Measurements from ENCODE around the gene GAP43.

The GAP43 gene

DNA sequence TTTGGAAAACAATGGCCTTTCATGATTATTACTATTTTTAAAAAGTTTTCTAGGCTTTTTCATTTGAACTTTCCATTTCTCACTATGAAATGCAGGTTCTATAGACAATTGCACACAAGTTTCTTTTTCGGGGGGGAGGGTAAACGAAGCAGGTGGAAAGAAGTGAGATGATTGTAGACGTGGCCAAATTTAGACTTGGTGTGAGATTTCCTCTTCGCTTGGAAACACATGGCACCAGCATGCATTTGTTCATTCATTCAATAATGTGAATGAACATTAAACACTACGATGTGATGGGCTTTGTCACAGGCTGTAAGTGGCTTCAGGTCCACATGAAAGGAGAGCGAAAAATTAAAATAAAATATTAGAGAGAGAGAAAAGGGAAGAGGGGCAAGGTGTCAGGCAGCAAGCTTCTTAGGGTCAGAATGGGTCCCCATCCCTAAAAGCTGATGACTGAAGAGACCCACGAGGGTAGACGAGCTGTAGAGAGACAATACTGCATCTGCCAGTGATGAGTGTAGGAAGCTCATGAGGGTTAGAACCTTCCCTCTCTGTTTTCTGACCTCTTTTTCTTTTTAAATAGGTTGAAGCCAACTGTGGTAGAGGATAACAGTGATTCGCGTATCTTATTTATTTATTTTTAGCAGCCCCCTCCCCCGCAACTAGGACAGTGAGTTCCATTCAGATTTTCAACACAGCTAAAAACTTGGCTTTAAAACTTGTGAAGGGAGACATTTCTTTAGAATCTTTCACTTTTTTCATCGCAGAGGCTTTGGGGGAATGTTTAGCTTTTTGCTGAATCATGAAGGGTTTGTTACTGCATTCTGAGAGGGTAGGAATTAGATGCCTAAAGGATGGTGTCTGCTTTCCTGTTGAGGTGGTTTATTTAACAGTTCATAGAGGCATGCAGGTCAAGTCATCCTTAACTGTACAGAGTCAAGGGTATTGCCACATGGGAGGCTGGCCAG is 36.2 kb downstream of the GAP43 start:
- FAIRE-seq: no peak
- no peak for DNase-seq (ENCODE audit: insufficient read length, low spot score)

DNA sequence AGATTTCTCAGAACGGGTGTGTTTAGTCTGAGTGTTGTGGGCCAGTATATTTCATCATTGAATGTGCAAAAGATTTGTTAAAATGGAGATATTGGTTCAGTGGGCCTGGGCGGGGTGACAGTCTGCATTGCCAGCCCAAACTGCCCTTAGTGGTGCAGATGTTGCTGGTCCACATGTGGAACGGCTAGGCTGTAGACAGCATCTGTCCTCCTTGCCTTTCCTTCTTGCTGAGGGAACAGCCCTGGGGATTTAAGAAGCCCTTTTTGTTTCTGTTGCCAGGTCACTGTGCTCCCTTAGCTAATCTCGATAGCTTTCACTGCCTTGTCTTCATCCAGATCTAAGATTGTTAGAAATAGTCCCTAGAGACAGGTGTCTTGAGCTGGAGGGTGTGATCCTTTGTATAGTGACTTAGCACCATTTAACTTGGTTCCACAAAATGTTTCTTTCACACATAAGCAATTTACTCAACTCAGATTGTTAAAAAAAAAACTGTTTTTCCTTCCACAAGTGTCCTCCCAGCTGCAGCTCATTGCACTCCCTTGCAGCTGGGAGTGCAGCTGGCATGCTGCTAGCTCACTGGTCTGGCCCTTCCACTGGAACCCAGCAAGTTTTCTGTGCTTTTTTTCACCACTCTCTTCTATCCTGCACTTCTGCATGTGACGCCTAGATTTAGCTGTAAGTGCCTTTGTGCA is 37.5 kb downstream of the GAP43 start:
- DNase-seq (ENCODE audit: insufficient read length, low spot score) (no peak), FAIRE-seq (no peak)

DNA sequence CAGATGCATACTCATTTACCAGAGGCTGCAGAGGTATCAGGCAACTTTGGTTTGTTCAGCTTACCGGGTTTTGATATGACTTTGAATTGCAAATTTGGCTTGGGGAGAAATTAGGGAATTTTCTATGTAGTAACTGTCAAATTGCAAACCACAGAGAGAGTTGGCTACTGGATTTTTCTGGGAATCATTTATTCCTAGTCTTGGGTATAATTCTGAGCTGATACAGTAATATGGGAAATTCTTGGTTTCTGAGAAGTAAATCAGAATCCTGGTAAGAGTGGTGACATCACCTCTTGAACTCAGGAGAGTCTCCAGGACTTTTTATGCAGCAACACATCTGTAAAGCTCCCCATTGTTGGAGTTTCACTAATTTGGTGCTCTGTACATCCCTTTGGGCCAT is 39.0 kb downstream of the GAP43 start:
- FAIRE-seq (no peak), DNase-seq (ENCODE audit: insufficient read length, low spot score) (no peak)

DNA sequence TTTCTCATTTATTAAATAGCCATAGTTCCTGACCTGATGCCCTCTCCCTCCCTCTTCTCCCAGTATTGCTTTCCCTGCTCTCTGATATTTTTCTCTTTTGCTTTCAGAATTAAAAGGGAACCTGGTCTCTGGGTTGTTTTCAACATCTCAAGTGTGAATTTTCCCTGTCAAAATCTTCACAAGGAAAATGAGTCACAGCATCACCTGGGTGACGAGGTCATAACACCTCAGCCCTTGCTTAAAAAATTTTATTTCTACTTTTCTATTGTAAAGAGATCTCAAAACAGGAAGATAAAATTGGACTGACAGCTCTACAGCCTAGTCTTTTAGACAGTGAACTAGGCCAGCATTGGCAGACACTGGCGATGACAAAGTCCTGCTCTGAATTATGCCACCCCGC is 40.1 kb downstream of the GAP43 start:
- FAIRE-seq: no peak
- DNase-seq (ENCODE audit: insufficient read length, low spot score): no peak

DNA sequence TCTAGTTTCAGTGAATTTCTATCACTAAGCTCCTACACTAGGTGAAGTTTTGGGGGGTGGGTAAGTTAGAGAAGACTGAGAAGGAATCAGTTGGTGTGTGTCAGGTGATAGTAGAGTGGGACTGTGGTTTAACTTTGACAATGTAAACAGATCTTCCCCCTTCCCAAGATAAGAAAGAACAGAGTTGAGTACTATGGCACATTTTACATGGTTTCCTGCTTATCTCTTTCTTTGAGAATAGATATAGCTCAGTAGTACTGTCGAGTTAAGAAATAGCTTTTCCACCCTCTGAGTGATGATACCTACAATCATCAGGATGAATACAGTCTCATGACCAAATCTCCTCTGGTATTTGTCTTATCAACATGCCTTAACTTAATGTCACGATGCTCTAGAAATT is 42.8 kb downstream of the GAP43 start:
- DNase-seq (ENCODE audit: insufficient read length, low spot score) (no peak), FAIRE-seq (no peak)

DNA sequence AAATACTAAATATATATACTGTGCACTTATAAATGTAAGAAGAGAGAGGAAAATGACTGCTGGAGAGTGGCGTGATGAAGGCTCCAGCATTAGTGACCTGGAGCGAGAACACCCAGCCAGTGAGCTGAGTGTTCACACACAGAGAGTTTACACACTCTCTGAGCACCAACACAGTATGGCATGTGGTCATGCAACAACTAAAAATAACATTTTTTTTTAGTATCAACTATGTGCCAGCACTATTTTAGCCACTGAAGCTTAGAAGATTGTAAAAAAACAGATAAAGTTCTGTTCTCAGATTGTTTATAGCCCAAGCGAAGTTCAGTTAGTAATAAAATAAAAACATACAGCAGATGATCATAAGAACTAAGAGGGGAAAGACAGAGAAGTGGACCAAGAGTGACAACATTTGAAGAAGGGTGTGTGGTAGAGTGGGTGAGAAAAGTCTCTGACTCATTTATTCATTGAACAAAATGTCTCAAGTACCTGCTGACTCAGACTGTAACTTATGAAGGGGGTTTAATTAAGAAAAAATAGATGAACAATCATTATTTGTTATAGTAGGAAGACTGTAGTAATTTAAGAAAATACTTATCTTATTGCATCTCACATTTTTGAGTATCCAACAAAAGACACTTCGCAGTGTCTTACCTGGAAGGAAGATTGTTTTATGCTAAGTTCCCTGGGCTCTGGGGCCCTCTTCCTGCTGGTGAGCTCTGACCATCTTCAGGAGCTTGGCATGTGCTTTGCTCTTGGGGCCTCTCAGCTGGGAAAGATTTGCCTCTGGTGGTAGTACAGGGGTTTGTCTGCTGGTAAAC is 43.8 kb downstream of the GAP43 start:
- no peak for FAIRE-seq

DNA sequence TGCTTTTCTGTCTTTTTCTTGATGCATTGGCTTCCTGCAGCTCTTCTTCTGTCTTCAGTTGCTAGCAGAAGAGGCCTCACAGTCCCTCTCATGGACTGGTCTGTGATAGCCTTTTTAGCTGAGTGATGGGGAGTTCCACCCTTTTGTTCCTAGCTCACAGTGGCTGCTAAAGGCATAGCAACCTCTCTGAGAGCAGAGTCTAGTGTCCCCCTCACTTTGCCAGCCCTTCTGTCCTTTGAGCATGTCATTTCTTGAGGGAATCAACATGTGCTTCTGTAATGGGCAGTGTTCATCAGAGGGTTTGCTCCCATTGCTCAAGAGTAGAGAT is 44.4 kb downstream of the GAP43 start:
- DNase-seq (ENCODE audit: insufficient read length, low spot score) (no peak), FAIRE-seq (no peak)

More for the DNA sequence above, 43.8 kb downstream of the GAP43 start:
- DNase-seq (ENCODE audit: insufficient read length, low spot score): no peak

DNA sequence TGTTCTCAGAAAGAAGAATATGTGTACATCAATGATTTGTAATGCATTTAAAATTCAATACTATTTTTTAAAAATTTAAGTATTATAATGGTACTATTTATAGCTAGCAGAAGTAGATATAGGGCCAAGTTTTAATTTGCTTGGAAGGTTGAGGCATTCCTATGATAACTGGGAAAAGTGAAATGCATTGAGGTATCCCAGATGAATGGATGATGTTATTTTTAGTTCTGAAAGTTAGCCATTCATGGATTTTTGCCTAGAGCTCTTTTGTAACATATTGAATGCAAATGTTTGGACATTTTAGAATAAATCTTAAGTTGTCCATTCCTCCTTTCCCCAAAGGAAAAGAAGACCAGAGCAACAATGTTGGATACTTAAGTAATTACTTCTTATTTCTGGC is 47.6 kb downstream of the GAP43 start:
- FAIRE-seq: no peak

DNA sequence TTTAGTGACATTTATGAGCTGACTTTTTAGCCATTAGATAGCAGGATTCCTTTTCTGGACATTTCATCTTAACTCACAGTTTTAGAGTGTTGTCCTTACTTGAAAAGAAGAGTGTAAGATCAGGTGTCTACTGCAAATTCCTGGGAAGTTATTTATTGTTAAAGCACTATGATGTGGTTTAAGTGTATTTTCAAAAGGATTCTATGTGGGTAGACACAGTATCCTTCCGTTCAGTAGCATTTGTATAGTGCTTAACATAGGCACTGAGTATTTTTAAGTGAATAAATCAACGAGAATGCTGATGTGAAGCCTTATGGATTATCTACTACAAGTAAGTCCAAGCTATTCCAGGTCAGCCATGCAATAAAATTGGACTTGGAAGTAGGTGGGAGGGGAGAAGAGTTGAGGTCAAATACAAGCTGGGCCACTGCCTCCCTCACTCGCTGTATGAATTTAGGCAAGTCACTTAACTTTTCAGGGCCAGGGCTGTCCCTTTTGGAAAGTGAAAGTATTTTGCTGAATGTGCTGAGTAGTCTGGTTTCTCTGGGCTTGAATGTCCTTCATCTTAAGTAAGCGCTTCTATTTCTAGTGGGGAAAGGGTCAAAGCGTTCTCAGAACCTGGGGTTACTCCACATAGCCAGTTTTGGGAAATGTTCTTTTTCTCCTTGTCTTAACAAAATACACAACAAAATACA is 48.6 kb downstream of the GAP43 start:
- no peak for DNase-seq (ENCODE audit: insufficient read length, low spot score)
- no peak for FAIRE-seq

More for the DNA sequence above, 47.6 kb downstream of the GAP43 start:
- no peak for DNase-seq (ENCODE audit: insufficient read length, low spot score)

DNA sequence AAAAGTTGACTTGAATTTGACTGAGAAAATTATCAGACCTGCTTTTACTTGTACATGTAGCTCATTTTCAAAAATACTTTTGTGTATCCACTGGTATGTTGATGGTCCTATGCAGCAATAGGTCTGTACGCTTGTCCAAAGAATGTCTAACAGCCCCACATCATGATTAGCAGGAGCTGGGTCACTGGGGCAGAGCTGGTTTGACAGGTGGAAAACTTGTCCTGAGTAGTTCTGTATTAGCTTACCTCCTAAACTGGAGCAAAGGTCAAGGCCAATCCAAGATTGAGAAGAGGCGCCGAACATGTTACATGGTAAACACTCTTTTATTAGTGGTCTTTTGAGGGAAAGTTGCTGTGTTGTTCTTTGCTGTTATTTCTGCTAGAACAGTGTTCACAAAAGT is 50.6 kb downstream of the GAP43 start:
- FAIRE-seq (no peak), DNase-seq (ENCODE audit: insufficient read length, low spot score) (no peak)

DNA sequence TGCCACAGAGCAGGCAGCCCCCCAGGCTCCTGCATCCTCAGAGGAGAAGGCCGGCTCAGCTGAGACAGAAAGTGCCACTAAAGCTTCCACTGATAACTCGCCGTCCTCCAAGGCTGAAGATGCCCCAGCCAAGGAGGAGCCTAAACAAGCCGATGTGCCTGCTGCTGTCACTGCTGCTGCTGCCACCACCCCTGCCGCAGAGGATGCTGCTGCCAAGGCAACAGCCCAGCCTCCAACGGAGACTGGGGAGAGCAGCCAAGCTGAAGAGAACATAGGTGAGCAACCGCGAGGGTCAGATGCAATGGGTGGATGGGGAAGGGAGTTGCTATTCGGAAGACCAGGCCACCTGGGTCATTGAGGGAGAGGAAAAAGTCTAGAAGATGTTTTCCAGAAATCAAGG is 53.0 kb downstream of the GAP43 start:
- DNase-seq (ENCODE audit: insufficient read length, low spot score) (no peak), FAIRE-seq (no peak)

DNA sequence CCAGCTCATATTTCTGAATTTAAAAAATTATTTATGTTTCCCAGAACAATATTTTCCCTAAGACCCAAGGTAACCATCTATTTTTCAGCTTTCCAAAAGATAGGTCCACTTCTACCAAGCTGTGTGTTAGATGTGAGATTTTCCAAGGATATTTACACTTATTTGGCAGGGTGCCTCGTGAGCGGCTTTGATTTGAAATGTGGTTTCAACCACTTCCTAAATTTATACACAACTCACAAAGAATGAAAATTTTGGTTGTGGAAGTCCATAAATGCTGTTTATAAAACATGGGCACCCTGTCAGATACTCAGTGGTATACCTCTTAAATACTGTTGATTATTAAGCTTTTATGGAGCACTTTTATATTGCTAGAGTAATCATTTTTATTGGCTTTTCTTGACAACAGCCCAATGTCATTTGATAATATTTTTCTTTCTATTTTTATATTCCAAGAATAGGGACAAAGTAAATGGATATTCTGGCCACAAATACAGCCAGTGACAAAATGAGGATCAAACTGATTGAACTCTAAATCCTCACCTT is 57.6 kb downstream of the GAP43 start:
- DNase-seq (ENCODE audit: insufficient read length, low spot score): no peak

DNA sequence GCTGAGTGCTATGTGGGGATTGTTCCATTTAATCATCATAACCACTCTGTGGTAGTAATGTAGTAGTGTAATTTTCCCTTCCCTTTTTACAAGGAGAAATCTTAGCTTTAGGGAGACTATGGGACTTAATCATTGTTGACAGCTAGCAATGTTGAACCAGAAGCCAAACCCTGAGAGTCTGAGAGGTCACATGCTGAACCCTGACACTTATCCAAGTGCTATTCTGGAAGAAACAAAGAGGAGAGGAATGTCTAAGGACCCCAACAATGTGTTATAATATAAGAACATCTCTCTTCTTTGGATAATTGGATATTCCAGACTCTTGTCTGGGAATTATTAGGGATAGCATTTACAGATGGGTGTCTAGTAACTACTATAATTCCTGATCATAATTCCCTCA is 58.4 kb downstream of the GAP43 start:
- no peak for DNase-seq (ENCODE audit: insufficient read length, low spot score)
- no peak for FAIRE-seq

More for the DNA sequence above, 57.6 kb downstream of the GAP43 start:
- no peak for FAIRE-seq

DNA sequence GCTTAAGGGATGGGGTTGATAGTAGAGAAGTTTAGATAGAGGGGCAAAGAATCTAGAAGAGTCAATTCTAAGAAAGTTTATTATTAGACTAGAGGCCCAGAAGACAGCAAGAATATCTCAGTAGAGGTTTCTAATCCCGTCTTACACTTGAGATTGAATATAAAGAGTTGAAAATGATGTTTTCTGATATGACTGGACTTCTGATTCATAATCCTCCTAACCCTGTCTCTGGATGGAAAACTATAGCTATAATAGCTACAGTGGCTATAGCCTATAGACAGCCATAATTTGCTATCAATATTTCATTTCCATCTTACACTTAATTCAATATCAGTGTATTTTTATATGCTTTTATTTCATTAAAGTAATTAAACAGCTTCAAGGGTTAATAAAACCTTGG is 60.0 kb downstream of the GAP43 start:
- no peak for FAIRE-seq
- no peak for DNase-seq (ENCODE audit: insufficient read length, low spot score)

DNA sequence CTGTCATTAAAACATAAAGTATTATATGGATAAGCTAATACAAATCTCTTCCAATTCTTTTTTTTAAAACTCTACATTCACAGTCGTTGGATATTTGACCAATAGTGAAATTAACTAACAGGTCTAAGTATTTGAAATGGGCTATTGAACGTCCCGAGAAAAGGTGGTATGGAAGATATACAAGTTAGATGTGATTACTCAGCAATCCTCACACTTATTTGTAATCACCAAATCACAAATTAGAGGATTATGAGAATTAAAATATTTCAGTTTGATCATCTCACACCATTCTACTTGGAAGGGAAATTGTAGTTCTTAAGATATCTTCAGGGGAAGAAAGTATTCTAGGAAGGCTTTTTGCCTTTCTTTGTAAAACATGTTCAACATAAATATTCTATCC is 60.5 kb downstream of the GAP43 start:
- no peak for FAIRE-seq
- DNase-seq (ENCODE audit: insufficient read length, low spot score): no peak

DNA sequence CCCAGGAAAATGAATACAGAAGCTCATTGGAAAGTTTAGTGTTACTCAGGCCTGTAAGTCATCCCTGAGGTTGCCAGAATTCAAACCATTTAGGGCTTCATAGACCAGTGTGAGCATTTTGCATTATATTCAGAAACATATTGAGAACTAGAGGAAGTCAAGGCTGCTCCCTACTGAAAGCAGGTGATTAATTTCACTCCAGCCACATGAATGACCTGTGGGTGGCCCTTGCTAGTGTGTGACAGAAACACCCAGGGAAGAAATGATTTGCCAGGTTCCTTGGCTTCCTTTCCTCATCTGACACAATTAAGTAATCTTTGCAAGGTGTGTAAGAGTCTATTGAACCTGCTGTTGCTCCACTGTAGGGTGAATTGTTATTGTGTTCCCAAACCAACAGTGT is 61.8 kb downstream of the GAP43 start:
- no peak for FAIRE-seq
- no peak for DNase-seq (ENCODE audit: insufficient read length, low spot score)

DNA sequence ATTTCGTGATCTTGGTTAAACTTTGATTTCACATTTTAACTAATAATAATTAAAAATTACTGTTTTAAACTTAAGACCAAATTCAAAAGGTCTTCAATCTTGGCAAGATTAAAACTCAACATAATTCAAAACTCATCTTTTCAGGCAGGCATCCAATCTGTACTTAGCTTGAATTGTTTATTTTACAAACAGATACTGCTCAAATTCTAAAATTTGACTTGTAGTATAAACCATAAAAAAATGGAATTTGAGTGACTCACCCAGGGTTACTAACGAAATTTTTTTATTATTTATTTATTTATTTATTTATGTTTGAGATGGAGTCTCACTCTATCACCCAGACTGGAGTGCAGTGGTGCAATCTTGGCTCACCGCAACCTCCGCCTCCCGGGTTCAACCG is 64.4 kb downstream of the GAP43 start:
- no peak for FAIRE-seq

DNA sequence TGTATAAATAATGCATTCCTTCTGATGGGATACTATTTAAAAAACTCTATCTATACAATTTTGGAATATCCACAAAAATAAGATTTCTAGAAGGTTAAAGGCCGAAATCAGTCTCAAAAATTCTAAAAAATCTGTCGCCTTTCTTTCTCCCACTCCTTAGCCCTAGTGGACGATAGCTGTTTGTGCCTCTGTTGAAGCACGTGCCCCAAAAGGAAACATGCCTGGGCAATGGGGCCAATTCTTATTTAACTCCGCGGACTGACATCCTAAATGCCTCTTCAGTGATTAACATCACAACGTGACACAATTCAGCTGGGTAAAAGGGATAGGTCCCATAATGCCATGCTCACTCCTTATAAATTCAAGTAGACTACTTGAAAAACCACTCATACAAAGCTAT is 65.1 kb downstream of the GAP43 start:
- DNase-seq (ENCODE audit: insufficient read length, low spot score): no peak
- FAIRE-seq: no peak

More for the DNA sequence above, 64.4 kb downstream of the GAP43 start:
- DNase-seq (ENCODE audit: insufficient read length, low spot score): no peak

DNA sequence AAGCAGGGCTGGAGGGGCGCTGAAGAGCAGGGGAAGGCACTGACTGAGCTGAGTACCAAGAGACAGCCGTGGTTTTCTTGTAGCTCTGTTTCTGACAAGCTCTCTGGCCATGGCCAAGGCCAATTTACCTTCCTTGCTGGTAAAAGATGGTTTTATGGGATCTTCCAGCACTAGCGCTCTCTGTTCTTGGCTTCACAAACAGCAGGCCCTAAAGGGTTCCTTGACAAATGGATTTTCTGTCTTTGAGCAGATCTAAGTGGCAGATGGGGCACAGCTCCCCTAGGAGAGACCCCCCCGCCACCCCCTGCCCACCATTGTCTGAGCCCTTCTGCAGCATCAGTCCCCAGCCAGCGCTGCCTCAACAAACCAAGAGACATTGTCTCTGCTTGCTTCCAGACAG is 66.6 kb downstream of the GAP43 start:
- no peak for DNase-seq (ENCODE audit: insufficient read length, low spot score)
- FAIRE-seq: no peak

DNA sequence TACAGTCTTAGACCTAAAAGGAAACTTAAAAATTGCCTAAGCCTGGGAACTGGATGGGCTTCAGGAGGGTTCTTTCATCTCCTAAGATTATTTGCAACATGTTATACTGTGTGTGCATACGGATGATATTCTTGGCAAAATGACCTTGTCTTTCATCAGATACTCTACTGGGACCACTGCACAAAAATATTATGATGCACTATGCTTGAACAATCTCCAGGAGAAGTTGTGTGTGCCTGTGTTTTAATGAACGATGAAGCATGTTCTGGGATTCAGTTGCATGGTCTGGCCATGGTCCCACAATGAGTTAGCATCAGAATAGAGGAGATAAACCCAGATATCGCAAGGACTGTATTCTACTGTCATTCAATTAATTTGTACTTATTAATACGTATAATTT is 68.7 kb downstream of the GAP43 start:
- FAIRE-seq: no peak

More for the DNA sequence above, 68.7 kb downstream of the GAP43 start:
- DNase-seq (ENCODE audit: insufficient read length, low spot score): no peak
